Raji (cell line): ENCODE data around the gene YWHAH.

Source experiments
- POLR2A ChIP-seq: IDR thresholded peaks from 2 replicates; pipeline ENCODE4 v1.6.1; 2011; ENCODE audit warnings: low read depth, low read length, control low read depth; ENCODE audit not compliant: insufficient read depth

The YWHAH gene

GRCh38 chr22:31917227-31917921, 27.0 kb upstream of the YWHAH start:
- no peak for TF ChIP-seq POLR2A

GRCh38 chr22:31919730-31920129, 24.6 kb upstream of the YWHAH start:
- no peak for TF ChIP-seq POLR2A

- TF ChIP-seq POLR2A = no peak
These were observed 24.0 kb upstream of the YWHAH start for GRCh38 chr22:31920306-31920705.

GRCh38 chr22:31921106-31921505, 23.2 kb upstream of the YWHAH start:
- TF ChIP-seq POLR2A = no peak

GRCh38 chr22:31922534-31922933, 21.8 kb upstream of the YWHAH start:
- no peak for TF ChIP-seq POLR2A

GRCh38 chr22:31923136-31923535, 21.2 kb upstream of the YWHAH start:
- TF ChIP-seq POLR2A = no peak

- TF ChIP-seq POLR2A = no peak
These were observed 20.6 kb upstream of the YWHAH start for GRCh38 chr22:31923747-31924146.

DNA sequence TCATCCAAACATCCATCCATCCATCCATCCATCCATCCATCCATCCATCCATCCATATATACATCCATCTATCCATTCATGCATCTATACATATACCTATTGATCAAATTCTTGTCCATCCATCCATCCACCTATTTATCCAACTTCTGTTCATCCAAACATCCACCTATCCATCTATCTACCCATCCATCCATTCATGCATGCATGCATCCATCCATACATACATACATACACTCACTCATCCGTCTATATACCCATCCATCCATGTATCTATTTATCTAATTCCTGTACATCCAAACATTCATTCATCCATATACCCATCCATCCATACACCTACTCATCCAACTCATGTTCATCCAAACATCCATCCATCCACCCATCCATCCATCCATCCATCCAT, 19.3 kb upstream of the YWHAH start:
- no peak for TF ChIP-seq POLR2A

- no peak for TF ChIP-seq POLR2A
These were observed 18.3 kb upstream of the YWHAH start for GRCh38 chr22:31926024-31926423.

DNA sequence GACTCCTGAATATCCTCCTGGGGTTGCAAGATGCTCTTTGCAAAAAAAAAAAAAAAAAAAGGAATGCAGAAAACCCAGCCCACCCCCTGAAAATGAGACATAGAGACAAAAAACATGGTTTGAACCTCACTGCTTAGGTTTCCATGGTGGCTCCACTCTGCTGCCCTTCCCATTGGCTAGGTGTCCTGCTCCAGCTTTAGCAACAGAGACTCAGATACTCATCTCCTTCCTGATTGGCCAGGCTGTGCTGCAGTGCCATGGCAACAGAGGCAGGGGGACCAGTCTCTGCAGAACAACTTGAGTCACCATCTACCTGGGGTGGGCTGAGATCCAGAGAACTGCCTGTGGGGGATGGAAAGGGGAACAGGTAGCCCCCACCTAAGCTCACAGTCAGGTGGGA, 17.4 kb upstream of the YWHAH start:
- TF ChIP-seq POLR2A = no peak

DNA sequence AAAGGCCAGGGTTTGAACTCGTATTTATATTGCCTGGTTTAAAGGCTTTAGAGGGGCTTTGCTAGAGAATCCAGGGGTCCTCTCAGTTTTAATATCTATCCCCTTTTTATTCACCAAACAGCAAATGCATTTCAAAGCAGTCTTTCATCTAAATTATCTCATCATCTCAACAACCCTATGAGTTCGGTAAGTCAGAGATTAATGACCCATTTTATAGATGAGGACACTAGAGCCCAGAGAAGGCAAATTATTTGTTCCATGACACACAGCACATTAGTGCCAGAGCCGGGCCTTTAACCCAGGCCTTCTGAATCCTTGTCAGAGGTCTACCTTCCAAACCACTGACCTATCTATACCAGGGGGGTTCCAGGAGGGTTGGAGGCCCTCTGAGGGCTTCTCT, 16.8 kb upstream of the YWHAH start:
- no peak for TF ChIP-seq POLR2A

- no peak for TF ChIP-seq POLR2A
These were observed 15.0 kb upstream of the YWHAH start for GRCh38 chr22:31929167-31929930.

GRCh38 chr22:31932863-31933262, 11.5 kb upstream of the YWHAH start:
- no peak for TF ChIP-seq POLR2A

DNA sequence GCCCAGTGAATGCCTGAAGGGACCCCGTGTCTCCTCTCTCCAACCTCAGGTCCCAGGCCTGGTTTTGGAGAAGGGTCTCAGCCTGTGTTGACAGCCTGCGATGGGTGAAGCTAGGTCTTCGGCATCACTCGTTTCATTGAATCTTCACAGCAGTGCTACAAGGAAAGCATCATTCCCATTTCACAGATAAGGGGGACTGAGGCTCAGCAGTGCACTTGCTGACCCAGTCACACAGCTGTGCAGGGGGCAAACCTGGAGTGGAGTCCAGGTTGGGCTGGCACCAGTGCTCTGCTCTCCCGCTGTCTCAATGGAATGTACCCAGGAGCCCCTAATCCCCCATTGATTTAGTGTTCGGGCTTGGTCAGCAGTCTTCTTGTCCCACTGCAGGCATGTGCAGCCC, 10.9 kb upstream of the YWHAH start:
- no peak for TF ChIP-seq POLR2A

DNA sequence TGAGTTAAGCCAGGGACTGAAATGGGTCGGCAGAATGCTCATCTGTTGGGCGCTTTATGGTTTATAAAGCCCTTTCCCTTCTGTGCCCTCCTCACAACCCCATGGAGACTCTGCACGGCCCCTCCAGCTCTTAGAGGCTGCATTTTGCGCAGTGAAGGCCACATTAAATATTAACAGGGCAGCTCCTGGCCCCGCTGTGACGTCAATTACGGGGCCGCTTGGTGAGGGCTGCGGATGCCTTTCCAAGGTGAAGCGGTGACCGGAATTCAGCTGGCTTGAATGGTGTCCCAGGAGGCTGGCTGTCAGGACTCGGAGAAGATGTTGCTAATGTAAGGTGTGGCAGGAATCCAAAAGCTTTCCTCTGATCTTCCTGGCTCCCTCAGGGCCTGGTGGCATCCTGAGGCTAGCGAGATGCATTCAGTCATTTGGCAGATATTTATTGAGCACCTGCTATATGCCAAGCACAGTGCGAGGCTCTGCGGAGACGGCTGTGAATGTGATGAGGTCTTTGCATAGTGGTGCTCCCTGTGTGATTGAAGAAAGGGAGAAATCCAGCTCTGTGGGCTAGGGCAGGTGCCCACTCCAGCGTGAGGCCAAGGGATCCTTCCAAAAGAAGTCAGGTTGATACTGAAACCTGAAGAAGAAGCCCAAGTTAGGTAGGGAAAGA, 10.4 kb upstream of the YWHAH start:
- no peak for TF ChIP-seq POLR2A
